Esophagus squamous epithelium (tissue), 5 donors: ENCODE measurements around the gene DLG3. TPM values are rescaled to one million over a fixed set of nuclear protein-coding genes. Genes with fewer than 3 reads are reported as not detected.

Experiments
- DNase-seq: peaks from one replicate; lab custom pipeline; 2025; lab: John Stamatoyannopoulos, UW
- H3K27ac ChIP-seq, 4 donors: fragments of 200-600 bp; sonication (generic); one replicate each; pipeline ENCODE4 v1.5.1; 2016 to 2019; ENCODE audit warnings: mild to moderate bottlenecking in 1 of 4
- H3K27me3 ChIP-seq, 4 donors: fragments of 200-600 bp; sonication (generic); 1 replicate in 3 of 4; 2 replicates in 1 of 4; pipeline versions ENCODE4 v1.5.1 to v1.6.0; 2017 to 2021; ENCODE audit warnings: antibody characterized with exemption in 1 of 4
- H3K36me3 ChIP-seq, 3 donors: fragments of 200-600 bp; sonication (generic); one replicate each; pipeline ENCODE4 v1.5.1; 2016 to 2019
- H3K4me1 ChIP-seq, 3 donors: fragments of 200-600 bp; sonication (generic); one replicate each; pipeline ENCODE4 v1.5.1; 2017 to 2019
- H3K4me3 ChIP-seq, 4 donors: fragments of 200-600 bp; sonication (generic); 1 replicate in 3 of 4; 2 replicates in 1 of 4; pipeline ENCODE4 v1.5.1; 2016 to 2019; ENCODE audit warnings: mild to moderate bottlenecking in 2 of 4, moderate library complexity in 1 of 4
- H3K9me3 ChIP-seq, 3 donors: fragments of 200-600 bp; sonication (generic); one replicate each; pipeline ENCODE4 v1.5.1; 2016 to 2019
- CTCF ChIP-seq, 6 experiments: fragments of 450-650 bp in 4 of 6; fragments of 200-600 bp in 2 of 6; sonication (generic) in 2 of 6; IDR thresholded peaks; one replicate each; pipeline ENCODE4 v1.5.1; 2016 to 2019; ENCODE audit warnings: antibody characterized with exemption in 6 of 6, mild to moderate bottlenecking in 4 of 6, moderate library complexity in 4 of 6
- POLR2A ChIP-seq, 4 donors: fragments of 450-650 bp; IDR thresholded peaks; one replicate each; pipeline ENCODE4 v1.6.1; 2017; ENCODE audit warnings: antibody characterized with exemption in 4 of 4, mild to moderate bottlenecking in 4 of 4, moderate library complexity in 3 of 4
- WGBS, 2 donors: methylation state at CpG; one replicate each; pipeline ENCODE4 v1.1.5; 2018; 5-methylcytosine and 5-hydroxymethylcytosine counted together
- intact Hi-C: fragments of 100-400 bp; cut with DNase I; formaldehyde crosslinking; loops from one replicate; pipeline ENCODE4 v1.15.0; 2022
- total RNA-seq, 4 donors: library from RNA; depleted of rRNA; stranded (reverse); fragments of >200 nt; gene quantifications; one replicate each; pipeline ENCODE4 v1.1.0, GENCODE V29; 2016
- donor health status: DM: yes; HTN: yes; CAD: no.

The DLG3 gene
- total RNA-seq, 4 donors from 2014 or later = 20.8 to 36.7 (median 28.3) TPM

- WGBS, 2 donors = 42 to 58% methylated on average over 3 of the region's 3 CpGs
- TF ChIP-seq POLR2A (IDR thresholded peaks at IDR 0.05) (no peak), CTCF (IDR thresholded peaks at IDR 0.05) (no peak)
- DNase-seq = no peak
These were observed 26.2 kb downstream of the DLG3 start for GRCh38 chrX:70470850-70471289.

GRCh38 chrX:70476166-70476933 is 31.7 kb downstream of the DLG3 start:
- Histone ChIP-seq H3K36me3 (no peaks in the 10 kb centered on the region), H3K4me3 (no peak overlapping the region), H3K9me3 (no peaks in the 10 kb centered on the region), H3K27ac (peak overlapping the region in 3 of 4 donors; percentile 73 to 86 (median 81)), H3K27me3 (no peaks in the 10 kb centered on the region), H3K4me1 (peaks cover 19 to 57% (median 23%) of the 10 kb centered on the region in 3 donors)
- WGBS, 2 donors = 63 to 71% methylated on average over 4 to 5 of the region's 5 CpGs
- DNase-seq = no peak
- intact Hi-C loops = no loop called here
- no peak for TF ChIP-seq CTCF (IDR thresholded peaks at IDR 0.05)
- no peak for TF ChIP-seq POLR2A (IDR thresholded peaks at IDR 0.05)

More at GRCh38 chrX:70470850-70471289, 26.2 kb downstream of the DLG3 start:
- intact Hi-C loops = no loop called here
- H3K27ac ChIP-seq = no peak overlapping the region
- H3K4me1 ChIP-seq = peaks cover 0 to 3% (median 0%) of the 10 kb centered on the region in 3 donors
- H3K9me3 ChIP-seq = no peaks in the 10 kb centered on the region
- peaks cover 0 to 10% (median 0%) of the 10 kb centered on the region in 3 donors for H3K36me3 ChIP-seq
- H3K27me3 ChIP-seq = no peaks in the 10 kb centered on the region
- H3K4me3 ChIP-seq = no peak overlapping the region

- no peaks in the 10 kb centered on the region for H3K9me3 ChIP-seq
- peaks cover 19 to 65% (median 23%) of the 10 kb centered on the region in 3 donors for H3K4me1 ChIP-seq
- no peaks in the 10 kb centered on the region for H3K36me3 ChIP-seq
- no peak for DNase-seq
- 19 to 44% methylated on average over 6 to 10 of the region's 13 CpGs for WGBS, 2 donors
- intact Hi-C loops = no loop called here
- H3K4me3 ChIP-seq = peak overlapping the region in 1 of 4 donors; percentile 35
- peak overlapping the region; percentile 73 to 86 (median 78) for H3K27ac ChIP-seq
- no peak for TF ChIP-seq POLR2A (IDR thresholded peaks at IDR 0.05)
- TF ChIP-seq CTCF (IDR thresholded peaks at IDR 0.05) = no peak
- H3K27me3 ChIP-seq = no peaks in the 10 kb centered on the region
These were observed 32.5 kb downstream of the DLG3 start for GRCh38 chrX:70476934-70477733.

GRCh38 chrX:70477734-70478075 is 33.1 kb downstream of the DLG3 start:
- peak overlapping the region; percentile 73 to 86 (median 78) for H3K27ac ChIP-seq
- WGBS, 2 donors = 31 to 37% methylated on average over 4 of the region's 4 CpGs
- no peaks in the 10 kb centered on the region for H3K36me3 ChIP-seq
- intact Hi-C loops = no loop called here
- peaks cover 19 to 66% (median 23%) of the 10 kb centered on the region in 3 donors for H3K4me1 ChIP-seq
- H3K27me3 ChIP-seq = no peaks in the 10 kb centered on the region
- H3K4me3 ChIP-seq = peak overlapping the region in 1 of 4 donors; percentile 35
- H3K9me3 ChIP-seq = no peaks in the 10 kb centered on the region
- TF ChIP-seq CTCF (IDR thresholded peaks at IDR 0.05) (no peak), POLR2A (IDR thresholded peaks at IDR 0.05) (no peak)
- DNase-seq = no peak
